K562 (cell line): ENCODE data around the gene PKLR. TPM values are rescaled to one million over a fixed set of nuclear protein-coding genes. Genes with fewer than 3 reads are reported as not detected.

Experiments used
- CBX1 ChIP-seq: sonication (generic); IDR thresholded peaks from 2 replicates; pipeline ENCODE4 v1.6.1; 2016; ENCODE audit warnings: antibody characterized with exemption, low read depth, mild to moderate bottlenecking
- CBX8 ChIP-seq: fragments of 200-600 bp; sonication (generic); IDR thresholded peaks from 2 replicates; pipeline ENCODE4 v1.6.1; 2012; ENCODE audit warnings: borderline replicate concordance, mixed run types, low read depth, mild to moderate bottlenecking, moderate library complexity, mixed read lengths, low read length, control low read depth, inconsistent platforms; ENCODE audit not compliant: poor library complexity, severe bottlenecking; ENCODE audit errors: extremely low read depth
- CHD7 ChIP-seq: fragments of 200-600 bp; sonication (generic); IDR thresholded peaks from one replicate; pipeline ENCODE4 v1.6.1; 2012; ENCODE audit warnings: mild to moderate bottlenecking, low read depth, low read length, inconsistent platforms
- EGR1 ChIP-seq: fragments of 450-650 bp; conservative IDR thresholded peaks from 2 replicates; pipeline ENCODE4 v1.6.1; 2017; ENCODE audit warnings: mild to moderate bottlenecking
- GABPA ChIP-seq: fragments of 200-800 bp; sonication (Bioruptor generic); conservative IDR thresholded peaks from 2 replicates; pipeline ENCODE4 v1.6.1; 2016; ENCODE audit warnings: low read depth, missing genetic modification characterization, missing compliant biosample characterization
- HMG20A ChIP-seq: fragments of 450-650 bp; formaldehyde crosslinking; conservative IDR thresholded peaks from 2 replicates; pipeline ENCODE4 v1.4.0; 2020; ENCODE audit warnings: mild to moderate bottlenecking, mixed read lengths
- IRF9 ChIP-seq: fragments of 450-650 bp; IDR thresholded peaks from 2 replicates; pipeline ENCODE4 v1.6.1; 2016; ENCODE audit warnings: missing biosample characterization, missing genetic modification characterization
- PHF8 ChIP-seq: fragments of 200-600 bp; sonication (generic); IDR thresholded peaks from 2 replicates; pipeline ENCODE4 v1.6.1; 2012; ENCODE audit warnings: mixed run types, mild to moderate bottlenecking, inconsistent platforms, low read length, moderate library complexity, borderline replicate concordance
- POLR2H ChIP-seq: IDR thresholded peaks from 2 replicates; pipeline ENCODE4 v1.6.1; 2016; ENCODE audit warnings: missing genetic modification characterization, low read depth, mild to moderate bottlenecking, control low read depth, missing compliant biosample characterization, moderate library complexity
- PRPF4 ChIP-seq: fragments of 200-400 bp; formaldehyde crosslinking; IDR thresholded peaks from one replicate; pipeline ENCODE4 v1.6.1; 2017; ENCODE audit warnings: low read length, low read depth, mild to moderate bottlenecking; ENCODE audit not compliant: insufficient read depth, poor library complexity, severe bottlenecking
- PTBP1 ChIP-seq: fragments of 200-400 bp; formaldehyde crosslinking; IDR thresholded peaks from 2 replicates; pipeline ENCODE4 v1.6.1; 2017; ENCODE audit warnings: low read depth, low read length
- RBFOX2 ChIP-seq: fragments of 200-400 bp; formaldehyde crosslinking; IDR thresholded peaks from 2 replicates; pipeline ENCODE4 v1.6.1; 2017; ENCODE audit warnings: low read depth, mild to moderate bottlenecking, low read length, moderate library complexity
- ZNF12 ChIP-seq: sonication (generic); formaldehyde crosslinking; IDR thresholded peaks from 2 replicates; pipeline ENCODE4 v1.4.0; 2020; ENCODE audit warnings: mild to moderate bottlenecking, missing genetic modification reagents
- ZNF444 ChIP-seq: fragments of 250-450 bp; sonication (Bioruptor Pico); IDR thresholded peaks from 2 replicates; pipeline ENCODE4 v1.4.0; 2020; ENCODE audit warnings: mild to moderate bottlenecking, moderate library complexity
- polyA plus RNA-seq, 8 experiments: library from polyadenylated mRNA; depleted of rRNA in 4 of 8; stranded (reverse) in 5 of 8; unstranded in 3 of 8; fragments of >200 nt; fragmentation: Nextera tagmentation in 2 of 8; fragmentation: Illumina TruSeq in 1 of 8; extraction: Ambion mirVana in 2 of 8; extraction: Trizol in 1 of 8; gene quantifications; 2 replicates each; pipeline versions ENCODE4 v1.2.1 to v1.2.3, GENCODE V29; 2011 to 2014; ENCODE audit warnings: inconsistent platforms in 1 of 8, missing spikeins in 1 of 8
- total RNA-seq, 7 experiments: library from RNA; depleted of rRNA in 6 of 7; stranded (reverse); fragments of >200 nt in 6 of 7; fragmentation: Illumina TruSeq in 2 of 7; extraction: Trizol in 2 of 7; gene quantifications; 2 replicates each; pipeline versions ENCODE4 v1.2.1 to v1.2.3, GENCODE V29; 2011 to 2021; ENCODE audit warnings: low replicate concordance in 1 of 7

The PKLR gene
- total and polyA plus RNA-seq, 9 of the 15 experiments (the other 6 are each of a cell fraction or from before 2014, with no cell fraction given), result 10.7 to 78.4 (median 38.2) TPM

GRCh38 chr1:155261852-155262673 is 39.2 kb downstream of the PKLR start, which contains the start of gene SCAMP3 (continued):
- TF ChIP-seq CHD7 (no peak), EGR1 (no peak), ZNF12 (CRISPR knock-in tag) (peak; percentile 84), ZNF444 (CRISPR knock-in tag) (no peak; the same call in 1 of the 2 replicates), IRF9 (tag) (no peak), GABPA (tag) (peak; percentile 91), RBFOX2 (peak; percentile 88), CBX1 (no peak; the same call in 1 of the 2 replicates), PHF8 (peak; percentile 84; the same call in 1 of the 2 replicates), CBX8 (no peak), PTBP1 (no peak), POLR2H (tag) (peak; percentile 88), HMG20A (CRISPR knock-in tag) (0 out of 2 replicates have a peak, but pooled peaks have one; percentile 80), PRPF4 (no peak)
